Body of pancreas (tissue), 4 donors: ENCODE data around the gene THPO. TPM values are rescaled to one million over a fixed set of nuclear protein-coding genes. Genes with fewer than 3 reads are reported as not detected.
"Not testable (repeated sequence)": the region's sequence is repeated elsewhere in the genome, so short reads cannot be mapped to it uniquely, and the experiment has no call there.

Experiments used
- ATAC-seq: fragments of 150-250 bp; one replicate; pipeline ENCODE4 v1.9.1; 2016
- DNase-seq, 4 donors: peaks; one replicate each; pipeline ENCODE4 v3.0.0-alpha.2; 2019
- H3K27ac ChIP-seq, 4 donors: fragments of 200-600 bp; sonication (generic); 1 replicate in 3 of 4; 2 replicates in 1 of 4; pipeline versions ENCODE4 v1.5.1 to v1.6.1; 2016 to 2019; ENCODE audit warnings: mild to moderate bottlenecking in 1 of 4, mixed read lengths in 1 of 4, moderate library complexity in 1 of 4
- H3K27me3 ChIP-seq, 2 donors: fragments of 200-600 bp; sonication (generic); one replicate each; pipeline ENCODE4 v1.6.0; 2016; ENCODE audit warnings: mild to moderate bottlenecking in 1 of 2
- H3K36me3 ChIP-seq, 2 donors: fragments of 200-600 bp; sonication (generic); replicated peaks in 1 of 2; 2 replicates each; pipeline ENCODE4 v1.5.1; 2016; ENCODE audit warnings: low read depth in 2 of 2; ENCODE audit not compliant: insufficient read depth in 1 of 2
- H3K4me1 ChIP-seq: fragments of 200-600 bp; sonication (generic); one replicate; pipeline ENCODE4 v1.6.0; 2016
- H3K4me3 ChIP-seq, 2 donors: fragments of 200-600 bp; sonication (generic); 1 replicate in 1 of 2; 2 replicates in 1 of 2; pipeline ENCODE4 v1.5.1; 2016 to 2019
- H3K9me3 ChIP-seq, 3 donors: fragments of 200-600 bp; sonication (generic); 1 replicate in 2 of 3; 2 replicates in 1 of 3; pipeline ENCODE4 v1.5.1; 2016
- CTCF ChIP-seq, 7 experiments: fragments of 450-650 bp in 4 of 7; fragments of 200-600 bp in 3 of 7; sonication (generic) in 3 of 7; IDR thresholded peaks; one replicate each; pipeline ENCODE4 v1.5.1; 2016 to 2019; ENCODE audit warnings: antibody characterized with exemption in 7 of 7
- POLR2A ChIP-seq, 3 donors: fragments of 450-650 bp; IDR thresholded peaks; one replicate each; pipeline ENCODE4 v1.6.1; 2016; ENCODE audit warnings: antibody characterized with exemption in 3 of 3, mild to moderate bottlenecking in 2 of 3
- WGBS, 2 donors: methylation state at CpG; one replicate each; pipeline ENCODE4 v1.1.5; 2017; 5-methylcytosine and 5-hydroxymethylcytosine counted together
- intact Hi-C: fragments of 100-400 bp; cut with DNase I; formaldehyde crosslinking; loops from one replicate; pipeline ENCODE4 v1.15.1; 2023
- total RNA-seq, 2 donors: library from RNA; depleted of rRNA; stranded (reverse); fragments of >200 nt; gene quantifications; one replicate each; pipeline ENCODE4 v1.1.0, GENCODE V29; 2016

The THPO gene
- total RNA-seq, 2 donors from 2014 or later, result not detected

GRCh38 chr3:184341925-184342324 is 36.1 kb downstream of the THPO start:
- no peaks in the 10 kb centered on the region for H3K36me3 ChIP-seq

GRCh38 chr3:184339451-184340135 is 38.4 kb downstream of the THPO start:
- H3K36me3 ChIP-seq, intact Hi-C loops, ATAC-seq, H3K27ac ChIP-seq, H3K4me3 ChIP-seq, H3K9me3 ChIP-seq, H3K27me3 ChIP-seq, DNase-seq: not testable (repeated sequence)
- WGBS, 2 donors, result 93 to 94% methylated on average over 19 of the region's 19 CpGs
- peaks cover 32% of the 10 kb centered on the region for H3K4me1 ChIP-seq

More at GRCh38 chr3:184341925-184342324, 36.1 kb downstream of the THPO start:
- TF ChIP-seq CTCF (IDR thresholded peaks at IDR 0.05) (no peak), POLR2A (IDR thresholded peaks at IDR 0.05) (no peak)
- ATAC-seq, result peak; percentile 81
- peak overlapping the region in 3 of 4 donors; percentile 22 to 33 (median 23) for H3K27ac ChIP-seq
- peak; percentile 80 to 95 (median 91) for DNase-seq
- no peaks in the 10 kb centered on the region for H3K9me3 ChIP-seq
- no peaks in the 10 kb centered on the region for H3K27me3 ChIP-seq
- no peak overlapping the region for H3K4me3 ChIP-seq
- WGBS, 2 donors, result 50 to 57% methylated on average over 6 to 7 of the region's 7 CpGs
- intact Hi-C loops, result no loop called here
- H3K4me1 ChIP-seq, result peaks cover 29% of the 10 kb centered on the region

GRCh38 chr3:184339001-184339400 is 39.0 kb downstream of the THPO start:
- Histone ChIP-seq H3K27ac (peak overlapping the region in 1 of 4 donors; percentile 96), H3K36me3 (peaks cover 0 to 6% of the 10 kb centered on the region in 2 donors), H3K4me1 (peaks cover 32% of the 10 kb centered on the region), H3K9me3 (no peaks in the 10 kb centered on the region), H3K4me3 (no peak overlapping the region), H3K27me3 (no peaks in the 10 kb centered on the region)
- DNase-seq, result no peak
- no peak for TF ChIP-seq POLR2A (IDR thresholded peaks at IDR 0.05)
- no peak for TF ChIP-seq CTCF (IDR thresholded peaks at IDR 0.05)
- WGBS, 2 donors, result 72 to 79% methylated on average over 8 of the region's 8 CpGs
- intact Hi-C loops, result no loop called here
- ATAC-seq, result no peak

GRCh38 chr3:184338511-184338945 is 39.5 kb downstream of the THPO start:
- WGBS, 2 donors, result 66 to 92% methylated on average over 11 to 36 of the region's 37 CpGs
- intact Hi-C loops, result no loop called here
- peaks cover 0 to 11% of the 10 kb centered on the region in 2 donors for H3K36me3 ChIP-seq
- ATAC-seq, result no peak
- peak; percentile 50 to 66 (median 63) for DNase-seq
- H3K27me3 ChIP-seq, result no peaks in the 10 kb centered on the region
- peak overlapping the region in 2 of 4 donors; percentile 39 to 96 for H3K27ac ChIP-seq
- TF ChIP-seq POLR2A (IDR thresholded peaks at IDR 0.05) (no peak), CTCF (IDR thresholded peaks at IDR 0.05) (no peak)
- H3K4me3 ChIP-seq, result no peak overlapping the region
- peaks cover 32% of the 10 kb centered on the region for H3K4me1 ChIP-seq
- H3K9me3 ChIP-seq, result no peaks in the 10 kb centered on the region

GRCh38 chr3:184337981-184338380 is 40.0 kb downstream of the THPO start:
- ATAC-seq (no peak), DNase-seq (no peak)
- no peak for TF ChIP-seq CTCF (IDR thresholded peaks at IDR 0.05)
- Histone ChIP-seq H3K9me3 (no peaks in the 10 kb centered on the region), H3K4me3 (no peak overlapping the region), H3K36me3 (peaks cover 0 to 16% of the 10 kb centered on the region in 2 donors), H3K27me3 (no peaks in the 10 kb centered on the region), H3K4me1 (peaks cover 32% of the 10 kb centered on the region), H3K27ac (peak overlapping the region in 2 of 4 donors; percentile 39 to 96)
- intact Hi-C loops, result no loop called here
- 62 to 65% methylated on average over 7 of the region's 7 CpGs for WGBS, 2 donors
